DND-41 (cell line): Measurements from ENCODE around the gene DCUN1D3.

Experiments
- ATAC-seq: fragments of 200-7000 bp; cut with Tn5 transposase; 3 replicates; pipeline ENCODE4 v1.9.1; 2021; ENCODE audit warnings: low read depth; ENCODE audit not compliant: insufficient read depth
- DNase-seq: peaks from one replicate; pipeline ENCODE4 v3.0.0-alpha.2; 2020
- H2AFZ ChIP-seq: 2 replicates; pipeline ENCODE4 v1.6.0; 2012; ENCODE audit warnings: low read depth, low read length
- H3K27ac ChIP-seq: 2 replicates; pipeline ENCODE4 v1.5.1; 2012; ENCODE audit warnings: low read length, inconsistent platforms
- H3K27me3 ChIP-seq: fragments of 200-600 bp; sonication (generic); 2 replicates; pipeline ENCODE4 v1.6.0; 2012; ENCODE audit warnings: low read length, mild to moderate bottlenecking, inconsistent platforms; ENCODE audit not compliant: insufficient read depth, poor library complexity
- H3K36me3 ChIP-seq: 2 replicates; pipeline ENCODE4 v1.5.1; 2012; ENCODE audit warnings: low read length, inconsistent platforms; ENCODE audit not compliant: insufficient read depth
- H3K4me1 ChIP-seq: 2 replicates; pipeline ENCODE4 v1.5.1; 2012; ENCODE audit warnings: mild to moderate bottlenecking, low read length; ENCODE audit not compliant: insufficient read depth
- H3K4me2 ChIP-seq: 2 replicates; pipeline ENCODE4 v1.6.0; 2012; ENCODE audit warnings: mild to moderate bottlenecking, moderate library complexity, low read length, inconsistent platforms; ENCODE audit not compliant: insufficient read depth
- H3K4me3 ChIP-seq, 2 experiments: fragments of 200-600 bp in 1 of 2; shearing (Covaris generic) in 1 of 2; 2 replicates each; pipeline ENCODE4 v1.5.1; 2012 to 2016; ENCODE audit warnings: inconsistent platforms in 2 of 2, low read length in 2 of 2, mild to moderate bottlenecking in 2 of 2, low read depth in 1 of 2, moderate library complexity in 1 of 2
- H3K79me2 ChIP-seq: 2 replicates; pipeline ENCODE4 v1.6.0; 2012; ENCODE audit warnings: low read length, inconsistent platforms; ENCODE audit not compliant: insufficient read depth
- H3K9ac ChIP-seq: 2 replicates; pipeline ENCODE4 v1.6.0; 2012; ENCODE audit warnings: low read depth, mild to moderate bottlenecking, inconsistent platforms, low read length, moderate library complexity
- H3K9me3 ChIP-seq: 2 replicates; pipeline ENCODE4 v1.5.1; 2012; ENCODE audit warnings: low read length, moderate library complexity, mild to moderate bottlenecking, inconsistent platforms; ENCODE audit not compliant: insufficient read depth, severe bottlenecking
- H4K20me1 ChIP-seq: 2 replicates; pipeline ENCODE4 v1.6.0; 2012; ENCODE audit warnings: low read length; ENCODE audit not compliant: insufficient read depth
- EZH2 ChIP-seq: IDR thresholded peaks from 3 replicates; pipeline ENCODE4 v1.6.1; 2012; ENCODE audit warnings: borderline replicate concordance, low read depth, mild to moderate bottlenecking, moderate library complexity, low read length, inconsistent platforms; ENCODE audit not compliant: severe bottlenecking
- TF ChIP-seq, protein P1 (sequence below): IDR thresholded peaks from 2 replicates; pipeline ENCODE4 v1.5.1; 2012; ENCODE audit warnings: borderline replicate concordance, low read length, moderate library complexity, mild to moderate bottlenecking; ENCODE audit not compliant: poor library complexity, severe bottlenecking; ENCODE audit errors: extremely low read depth

Gene DCUN1D3

DNA sequence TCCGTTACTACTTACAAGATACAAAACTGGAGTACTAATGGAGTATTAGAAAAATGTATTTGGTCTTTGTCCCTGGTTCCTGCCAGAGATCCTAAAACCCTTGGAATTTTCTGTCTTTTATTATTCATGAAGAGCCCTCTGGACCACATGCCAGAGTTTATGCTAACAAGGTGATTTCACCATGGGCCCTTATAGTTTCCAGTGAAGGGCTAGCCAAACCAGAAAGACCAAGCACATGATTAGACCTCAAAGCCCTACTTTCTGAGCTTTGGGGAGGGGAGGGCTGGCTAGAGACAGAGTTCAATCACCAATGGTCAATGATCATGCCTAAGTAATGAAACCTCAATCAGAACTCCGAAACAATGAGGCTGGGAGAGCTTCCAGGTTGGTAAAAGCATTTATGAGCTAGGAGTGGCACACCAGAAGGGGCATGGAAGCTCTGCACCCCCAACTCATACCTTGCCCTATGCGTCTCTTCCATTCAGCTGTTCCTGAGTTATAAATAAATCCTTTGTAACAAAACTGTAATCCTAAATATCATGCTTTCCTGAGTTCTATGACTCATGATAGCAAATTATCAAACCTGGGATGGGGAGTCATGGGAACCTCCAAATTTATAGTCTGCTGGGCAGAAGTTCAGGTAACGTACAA lies 10.4 kb downstream of the DCUN1D3 start:
- TF ChIP-seq, protein P1, sequence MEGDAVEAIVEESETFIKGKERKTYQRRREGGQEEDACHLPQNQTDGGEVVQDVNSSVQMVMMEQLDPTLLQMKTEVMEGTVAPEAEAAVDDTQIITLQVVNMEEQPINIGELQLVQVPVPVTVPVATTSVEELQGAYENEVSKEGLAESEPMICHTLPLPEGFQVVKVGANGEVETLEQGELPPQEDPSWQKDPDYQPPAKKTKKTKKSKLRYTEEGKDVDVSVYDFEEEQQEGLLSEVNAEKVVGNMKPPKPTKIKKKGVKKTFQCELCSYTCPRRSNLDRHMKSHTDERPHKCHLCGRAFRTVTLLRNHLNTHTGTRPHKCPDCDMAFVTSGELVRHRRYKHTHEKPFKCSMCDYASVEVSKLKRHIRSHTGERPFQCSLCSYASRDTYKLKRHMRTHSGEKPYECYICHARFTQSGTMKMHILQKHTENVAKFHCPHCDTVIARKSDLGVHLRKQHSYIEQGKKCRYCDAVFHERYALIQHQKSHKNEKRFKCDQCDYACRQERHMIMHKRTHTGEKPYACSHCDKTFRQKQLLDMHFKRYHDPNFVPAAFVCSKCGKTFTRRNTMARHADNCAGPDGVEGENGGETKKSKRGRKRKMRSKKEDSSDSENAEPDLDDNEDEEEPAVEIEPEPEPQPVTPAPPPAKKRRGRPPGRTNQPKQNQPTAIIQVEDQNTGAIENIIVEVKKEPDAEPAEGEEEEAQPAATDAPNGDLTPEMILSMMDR, result no peak
- TF ChIP-seq EZH2, result no peak
- ATAC-seq (no peak), DNase-seq (no peak)
- Histone ChIP-seq H3K79me2 (no peaks in the 10 kb centered on the region), H3K4me3 (no peak overlapping the region), H3K4me1 (peaks cover 6% of the 10 kb centered on the region), H3K27ac (no peak overlapping the region), H4K20me1 (peaks cover 6% of the 10 kb centered on the region; the same call in 1 of the 2 replicates), H3K36me3 (no peaks in the 10 kb centered on the region; the same call in 1 of the 2 replicates), H3K9me3 (no peaks in the 10 kb centered on the region), H3K9ac (no peak overlapping the region), H2AFZ (no peak overlapping the region), H3K4me2 (no peak overlapping the region), H3K27me3 (no peaks in the 10 kb centered on the region)

DNA sequence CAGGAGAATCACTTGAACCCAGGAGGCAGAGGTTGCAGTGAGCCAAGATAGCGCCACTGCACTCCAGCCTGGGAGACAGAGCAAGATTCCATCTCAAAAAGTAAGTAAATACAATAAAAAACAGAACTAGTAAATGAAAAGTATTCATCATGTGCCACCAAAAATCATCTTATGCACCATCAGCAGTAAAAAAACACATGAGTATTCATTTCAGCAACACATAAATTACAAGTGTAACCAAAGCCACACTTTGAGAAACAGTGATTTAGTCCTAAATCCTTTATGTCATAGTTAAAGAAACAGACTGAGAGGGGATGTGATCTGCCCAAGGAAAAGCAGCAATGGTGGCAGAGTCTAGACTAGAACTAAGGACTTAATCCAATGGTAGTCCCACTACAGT lies 13.0 kb downstream of the DCUN1D3 start:
- H3K9ac ChIP-seq, result no peak overlapping the region
- no peak for TF ChIP-seq EZH2
- TF ChIP-seq, protein P1, result no peak
- peaks cover 6% of the 10 kb centered on the region; the same call in 1 of the 2 replicates for H4K20me1 ChIP-seq
- peaks cover 21% of the 10 kb centered on the region for H3K4me1 ChIP-seq
- no peak overlapping the region for H3K4me3 ChIP-seq
- DNase-seq (no peak), ATAC-seq (no peak)
- H3K36me3 ChIP-seq, result no peaks in the 10 kb centered on the region; the same call in 1 of the 2 replicates
- H3K27ac ChIP-seq, result no peak overlapping the region
- no peaks in the 10 kb centered on the region for H3K27me3 ChIP-seq
- no peaks in the 10 kb centered on the region for H3K79me2 ChIP-seq
- no peak overlapping the region for H2AFZ ChIP-seq
- no peaks in the 10 kb centered on the region for H3K9me3 ChIP-seq
- H3K4me2 ChIP-seq, result no peak overlapping the region

DNA sequence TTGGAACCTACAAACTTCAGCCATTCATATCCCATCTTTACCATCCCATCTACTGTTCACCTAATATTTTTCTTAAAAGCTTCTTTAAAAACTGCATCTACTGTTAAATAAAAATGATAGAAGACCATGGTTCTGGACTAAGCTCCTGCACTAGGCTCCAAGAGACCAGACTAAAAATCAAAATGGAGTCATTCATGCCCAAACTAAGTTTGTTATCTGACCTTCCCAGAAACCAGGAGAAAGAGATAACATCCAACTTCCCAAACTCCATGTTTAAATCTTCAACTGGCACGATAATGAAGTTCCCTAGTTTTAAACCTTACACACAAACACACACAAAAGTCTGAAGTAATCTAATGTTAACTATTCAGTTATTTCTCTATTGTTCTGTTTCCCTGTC lies 13.8 kb downstream of the DCUN1D3 start:
- DNase-seq (no peak), ATAC-seq (no peak)
- Histone ChIP-seq H3K79me2 (no peaks in the 10 kb centered on the region), H3K4me2 (no peak overlapping the region), H4K20me1 (peaks cover 3% of the 10 kb centered on the region; the same call in 1 of the 2 replicates), H3K9me3 (no peaks in the 10 kb centered on the region), H3K4me3 (no peak overlapping the region), H3K27ac (no peak overlapping the region), H3K4me1 (peaks cover 21% of the 10 kb centered on the region), H3K27me3 (no peaks in the 10 kb centered on the region), H2AFZ (no peak overlapping the region), H3K9ac (no peak overlapping the region), H3K36me3 (no peaks in the 10 kb centered on the region)
- TF ChIP-seq, protein P1, result no peak
- no peak for TF ChIP-seq EZH2
